Lung (tissue), 12 donors: ENCODE results near the gene SKIC8. TPM values are rescaled to one million over a fixed set of nuclear protein-coding genes. Genes with fewer than 3 reads are reported as not detected.

ENCODE experiments used
- ATAC-seq: fragments of 200-7000 bp; cut with Tn5 transposase; one replicate; pipeline ENCODE4 v1.9.1; 2020; ENCODE audit warnings: moderate number of reproducible peaks; ENCODE audit not compliant: insufficient read depth, low FRiP score
- DNase-seq, 3 donors: peaks; one replicate each; pipeline ENCODE4 v3.0.0-alpha.2; 2013 to 2017
- H3K27ac ChIP-seq, 2 donors: one replicate each; pipeline ENCODE4 v1.5.1; 2013; ENCODE audit warnings: mild to moderate bottlenecking in 2 of 2, moderate library complexity in 2 of 2, control low read depth in 1 of 2, inconsistent platforms in 1 of 2, low read depth in 1 of 2, low read length in 1 of 2
- H3K27me3 ChIP-seq, 3 donors: one replicate each; pipeline ENCODE4 v1.5.1; 2013; ENCODE audit warnings: low read length in 2 of 3; ENCODE audit not compliant: control insufficient read depth in 3 of 3, insufficient read depth in 3 of 3
- H3K36me3 ChIP-seq, 4 donors: one replicate each; pipeline ENCODE4 v1.5.1; 2013; ENCODE audit warnings: low read length in 4 of 4, mild to moderate bottlenecking in 1 of 4, moderate library complexity in 1 of 4; ENCODE audit not compliant: control insufficient read depth in 4 of 4, insufficient read depth in 4 of 4
- H3K4me1 ChIP-seq, 5 donors: one replicate each; pipeline ENCODE4 v1.5.1; 2013; ENCODE audit warnings: low read length in 5 of 5, mild to moderate bottlenecking in 2 of 5, moderate library complexity in 1 of 5; ENCODE audit not compliant: control insufficient read depth in 5 of 5, insufficient read depth in 5 of 5
- H3K4me3 ChIP-seq: one replicate; pipeline ENCODE4 v1.5.1; 2013; ENCODE audit warnings: mild to moderate bottlenecking, control low read depth, moderate library complexity
- H3K9ac ChIP-seq, 2 donors: one replicate each; pipeline ENCODE4 v1.5.1; 2013; ENCODE audit warnings: low read length in 2 of 2, control low read depth in 1 of 2; ENCODE audit not compliant: insufficient read depth in 1 of 2
- H3K9me3 ChIP-seq, 4 donors: one replicate each; pipeline ENCODE4 v1.5.1; 2013; ENCODE audit warnings: low read length in 3 of 4, mild to moderate bottlenecking in 1 of 4, moderate library complexity in 1 of 4; ENCODE audit not compliant: control insufficient read depth in 4 of 4, insufficient read depth in 3 of 4
- CTCF ChIP-seq: IDR thresholded peaks from 2 replicates; pipeline ENCODE4 v1.5.1; 2012; ENCODE audit warnings: mild to moderate bottlenecking; ENCODE audit errors: control extremely low read depth, extremely low read depth
- WGBS, 2 donors: extraction: QIAGEN DNeasy Blood & Tissue Kit; methylation state at CpG; one replicate each; pipeline ENCODE4 v1.1.7; 2013; 5-methylcytosine and 5-hydroxymethylcytosine counted together
- polyA plus RNA-seq, 2 donors: library from polyadenylated mRNA; stranded (reverse); fragments of 200-250 nt; gene quantifications; one replicate each; pipeline ENCODE4 v1.2.1, GENCODE V29; 2013
- total RNA-seq, 2 donors: library from RNA; depleted of rRNA in 1 of 2; stranded (reverse); fragments of >200 nt in 1 of 2; gene quantifications; one replicate each; pipeline ENCODE4 v1.2.1, GENCODE V29; 2014 to 2021
- donor health status: control.
- donor health status: control.
- donor health status: Bipolar disorder and iron deficiency.
- donor health status: healthy.
- donor health status: DM: yes; HTN: yes; CAD: no.

SKIC8 gene
- total and polyA plus RNA-seq, 4 donors = 45.1 to 64.9 (median 54.1) TPM

DNA sequence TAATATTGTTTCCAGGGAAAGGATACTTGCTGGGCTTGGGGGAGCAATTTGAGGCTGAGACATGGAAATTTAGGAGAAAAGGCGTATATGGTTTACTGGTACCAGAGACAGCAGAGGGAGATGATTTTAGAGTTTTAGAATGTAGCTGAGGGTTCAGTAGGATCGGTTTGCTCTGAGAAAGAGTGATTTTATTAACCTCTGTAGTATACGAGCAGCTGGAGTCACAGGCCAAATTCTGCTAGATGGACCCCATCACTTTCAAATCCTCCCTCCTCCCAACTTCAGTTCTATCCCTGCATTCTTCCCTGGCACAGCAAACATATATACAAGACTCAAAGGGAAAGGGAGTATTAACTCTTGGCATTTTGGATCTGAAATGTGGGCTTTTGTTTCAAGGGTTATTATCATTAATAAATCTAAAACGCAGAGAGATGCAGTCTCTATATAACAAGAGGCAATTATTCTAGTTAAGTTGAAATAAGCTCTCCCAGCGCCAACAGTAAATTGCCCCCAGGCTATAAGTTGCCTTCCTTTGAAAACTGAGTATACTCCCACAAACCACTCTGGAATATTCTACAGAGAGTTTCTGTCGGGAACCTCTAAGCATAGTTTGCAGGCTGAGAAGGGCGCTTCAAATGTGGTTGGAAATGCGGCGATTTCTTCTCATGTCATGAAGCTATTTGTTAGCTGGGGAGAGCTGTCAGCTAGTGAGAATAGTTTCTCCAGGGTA is 46.2 kb upstream of the SKIC8 start:
- TF ChIP-seq CTCF = no peak
- no peaks in the 10 kb centered on the region for H3K36me3 ChIP-seq
- H3K9ac ChIP-seq = no peak overlapping the region
- no peak overlapping the region for H3K27ac ChIP-seq
- peaks cover 0 to 19% (median 0%) of the 10 kb centered on the region in 5 donors for H3K4me1 ChIP-seq
- H3K4me3 ChIP-seq = no peak overlapping the region
- 89 to 94% methylated on average over 9 of the region's 9 CpGs for WGBS, 2 donors
- peaks cover 0 to 5% (median 0%) of the 10 kb centered on the region in 4 donors for H3K9me3 ChIP-seq
- ATAC-seq = no peak
- no peak for DNase-seq
- peaks cover 3 to 24% (median 17%) of the 10 kb centered on the region in 3 donors for H3K27me3 ChIP-seq

- 82 to 87% methylated on average over 12 of the region's 12 CpGs for WGBS, 2 donors
- TF ChIP-seq CTCF = no peak
- peaks cover 0 to 5% (median 0%) of the 10 kb centered on the region in 4 donors for H3K9me3 ChIP-seq
- H3K36me3 ChIP-seq = no peaks in the 10 kb centered on the region
- H3K27me3 ChIP-seq = peaks cover 3 to 43% (median 34%) of the 10 kb centered on the region in 3 donors
- no peak for DNase-seq
- no peak overlapping the region for H3K27ac ChIP-seq
- no peak overlapping the region for H3K4me3 ChIP-seq
- H3K9ac ChIP-seq = no peak overlapping the region
- no peak for ATAC-seq
- peaks cover 0 to 20% (median 0%) of the 10 kb centered on the region in 5 donors for H3K4me1 ChIP-seq
Measured at GRCh38 chr15:78343276-78344060, 44.1 kb upstream of the SKIC8 start.

- Histone ChIP-seq H3K4me1 (peaks cover 0 to 13% (median 0%) of the 10 kb centered on the region in 5 donors), H3K27me3 (peaks cover 3 to 43% (median 41%) of the 10 kb centered on the region in 3 donors), H3K4me3 (no peak overlapping the region), H3K9ac (no peak overlapping the region), H3K36me3 (no peaks in the 10 kb centered on the region), H3K9me3 (peaks cover 0 to 5% (median 0%) of the 10 kb centered on the region in 4 donors), H3K27ac (no peak overlapping the region)
- DNase-seq (no peak), ATAC-seq (no peak)
- no peak for TF ChIP-seq CTCF
- WGBS, 2 donors = 60 to 74% methylated on average over 5 of the region's 5 CpGs
Measured at GRCh38 chr15:78342021-78342420, 42.6 kb upstream of the SKIC8 start.
